RPMI8226 (cell line): ENCODE data around the gene SENP1.
"Not testable (repeated sequence)": the region's sequence is repeated elsewhere in the genome, so short reads cannot be mapped to it uniquely, and the experiment has no call there.

Source experiments
- DNase-seq: peaks from one replicate; pipeline ENCODE4 v3.0.0-alpha.2; 2015

The SENP1 gene

DNA sequence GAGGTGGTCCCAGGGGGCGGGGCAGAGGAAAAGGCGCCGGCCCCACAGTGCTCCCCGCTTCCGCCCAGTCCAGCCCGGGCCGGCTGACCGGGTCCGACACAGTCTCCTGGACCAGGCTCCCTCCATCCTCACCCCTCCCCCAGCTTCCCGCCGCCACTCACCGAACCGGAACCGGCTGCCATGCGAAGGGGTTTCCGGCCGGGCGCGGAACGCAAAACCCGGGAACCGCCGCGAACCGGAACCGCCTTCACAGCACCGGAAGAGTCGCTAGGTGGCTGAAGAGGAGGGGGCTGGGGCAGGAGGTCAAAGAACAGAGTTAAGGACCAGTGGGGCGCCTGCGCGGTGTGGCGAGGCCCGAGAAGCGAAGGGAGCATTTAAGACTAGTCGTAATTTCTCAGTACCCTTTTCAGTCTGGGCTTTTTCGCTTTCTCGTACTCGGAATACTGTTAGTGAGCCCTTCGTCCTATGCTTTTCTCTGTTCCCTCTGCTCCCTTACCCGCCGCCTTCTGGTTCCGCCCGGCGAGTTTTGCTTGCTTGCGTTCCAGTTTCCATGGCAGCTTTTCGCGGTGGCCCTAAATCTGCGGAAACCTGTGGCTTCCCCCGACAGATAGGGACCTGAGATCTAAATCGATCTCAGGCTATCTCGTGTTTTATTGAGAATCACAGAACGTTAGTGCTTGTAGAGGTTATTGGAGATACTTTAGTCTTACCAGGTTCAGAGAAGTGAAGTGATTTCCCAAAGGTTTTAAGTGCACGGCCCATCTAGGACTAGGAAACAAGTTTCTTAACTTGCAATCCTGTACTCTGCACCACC, at the start of gene SENP1:
Gene SENP1 (minus strand): TSS at position 213 of the 814 bp plus-strand sequence. CDS start 4,607 bp downstream, outside the sequence.
- DNase-seq = peak; percentile 89

DNA sequence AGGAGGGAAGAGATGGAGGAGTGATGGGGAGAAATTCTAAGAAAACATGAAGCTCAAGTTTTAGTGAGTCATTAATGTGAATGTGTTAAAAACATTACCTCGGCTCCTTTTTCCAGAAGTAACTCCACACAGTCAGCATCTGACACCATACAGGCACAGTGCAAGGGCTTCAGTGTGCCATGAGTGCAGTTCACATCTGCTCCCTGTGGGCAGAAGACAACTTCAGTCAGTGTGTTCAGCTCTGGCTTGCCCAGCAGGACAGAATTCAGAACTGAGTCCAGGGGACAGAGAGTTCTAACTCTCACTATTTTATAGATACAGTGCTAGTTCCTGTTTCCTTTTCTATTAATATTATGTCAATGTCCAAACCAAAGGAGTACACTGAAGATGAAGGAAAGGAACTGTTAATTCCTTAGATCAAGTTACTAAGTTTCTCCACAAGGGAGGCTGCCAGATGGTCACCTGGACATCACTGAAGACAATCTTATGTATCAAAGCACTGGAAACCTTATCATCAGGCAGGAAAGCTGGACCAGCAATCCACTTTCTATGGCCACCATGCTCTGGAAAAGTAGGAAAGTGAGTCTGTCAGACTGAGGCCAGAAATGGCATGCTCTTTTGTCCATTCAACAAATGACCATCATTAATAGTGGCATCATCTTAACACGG, 45.4 kb upstream of the SENP1 start:
- DNase-seq = no peak

DNA sequence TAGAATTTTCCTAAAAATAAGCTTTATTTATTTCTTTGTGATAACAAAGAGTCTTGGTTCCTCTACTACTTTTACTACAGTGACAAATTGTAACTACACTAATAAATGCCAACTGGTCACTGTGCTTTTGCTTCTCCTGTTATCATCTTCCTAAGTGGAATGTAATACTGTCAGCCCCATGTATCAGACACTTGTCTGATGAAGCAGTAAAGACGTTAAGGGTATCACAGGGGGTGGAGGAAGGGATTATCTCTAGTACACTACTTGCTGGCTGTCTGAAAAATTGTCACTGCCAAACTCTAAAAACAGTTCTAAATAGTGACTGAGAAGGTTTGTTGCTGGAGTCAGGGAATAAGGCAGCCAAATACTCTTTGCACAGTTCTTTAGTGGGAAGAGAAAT, 40.1 kb upstream of the SENP1 start:
- DNase-seq = no peak

DNA sequence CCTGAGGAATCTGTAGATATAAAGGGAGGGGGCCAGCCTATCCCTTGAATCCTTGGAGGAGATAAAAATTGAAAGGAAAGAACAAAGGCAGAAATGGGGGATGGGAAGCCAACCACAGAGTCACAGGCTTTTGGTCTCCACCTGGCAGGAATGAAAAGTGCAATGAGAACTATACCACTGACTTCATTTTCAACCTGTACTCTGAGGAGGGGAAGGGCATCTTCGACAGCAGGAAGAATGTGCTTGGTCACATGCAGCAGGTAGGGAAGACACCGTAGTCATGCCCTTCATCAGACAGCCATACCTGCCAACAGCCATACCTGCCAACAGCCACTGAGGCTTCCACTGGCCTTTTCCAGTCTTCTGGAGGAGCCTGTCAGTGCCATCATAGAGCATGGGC, 38.0 kb upstream of the SENP1 start:
- no peak for DNase-seq

DNA sequence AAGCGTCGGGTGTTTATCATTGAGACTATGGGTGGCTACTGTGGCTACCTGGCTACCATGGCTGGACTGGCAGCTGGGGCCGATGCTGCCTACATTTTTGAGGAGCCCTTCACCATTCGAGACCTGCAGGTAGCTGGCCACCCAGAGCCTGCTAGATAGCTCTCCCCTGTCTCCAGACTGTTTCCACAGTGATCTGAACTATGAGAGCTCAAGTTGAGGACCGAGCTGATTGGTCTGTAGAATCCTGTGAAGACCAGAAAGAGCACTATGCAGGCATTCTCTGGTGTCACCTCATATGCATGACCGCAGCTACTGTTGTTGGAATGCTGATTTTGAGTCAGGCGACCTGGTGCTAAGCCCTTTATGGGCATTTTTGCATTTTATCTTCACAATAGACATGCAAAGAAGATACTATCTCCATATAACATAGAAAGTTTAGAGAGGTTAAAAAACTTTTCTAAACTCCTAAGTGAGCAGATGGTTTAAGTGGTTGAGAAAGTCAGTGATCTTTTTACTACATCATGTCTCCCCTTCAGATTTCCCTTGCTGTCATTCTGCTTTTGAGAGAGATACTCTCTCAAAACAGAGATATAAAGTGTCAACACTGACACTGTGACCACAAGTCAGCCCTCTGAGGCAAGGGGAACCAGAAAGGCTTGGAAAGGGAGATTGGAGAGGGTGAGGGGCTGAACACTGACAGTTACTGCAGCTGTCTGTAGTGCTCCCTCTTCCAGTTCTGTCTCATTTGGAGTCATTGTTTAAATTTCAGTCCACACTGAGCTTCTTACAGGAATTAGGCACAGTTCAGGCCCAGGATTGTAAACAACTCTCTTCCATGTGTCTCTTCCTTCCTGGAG, 37.2 kb upstream of the SENP1 start:
- DNase-seq = no peak

DNA sequence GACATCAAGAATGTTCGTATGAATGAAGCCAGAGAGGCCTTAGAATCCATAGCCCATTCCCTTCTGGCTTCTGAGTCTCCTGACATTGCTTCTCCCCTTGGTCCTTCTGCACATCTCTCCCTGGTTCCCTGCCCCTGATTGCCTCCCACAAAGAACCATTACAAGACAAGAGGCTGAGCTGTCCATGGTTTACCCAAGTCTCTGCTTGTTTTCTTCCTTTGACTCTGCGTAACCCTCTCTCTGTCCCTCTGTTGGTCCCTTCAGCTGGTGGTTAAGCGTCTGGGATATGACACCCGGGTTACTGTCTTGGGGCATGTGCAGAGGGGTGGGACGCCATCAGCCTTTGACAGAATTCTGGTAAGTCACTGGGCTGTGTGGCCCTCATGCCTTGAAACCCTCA, 29.1 kb upstream of the SENP1 start:
- DNase-seq = no peak

DNA sequence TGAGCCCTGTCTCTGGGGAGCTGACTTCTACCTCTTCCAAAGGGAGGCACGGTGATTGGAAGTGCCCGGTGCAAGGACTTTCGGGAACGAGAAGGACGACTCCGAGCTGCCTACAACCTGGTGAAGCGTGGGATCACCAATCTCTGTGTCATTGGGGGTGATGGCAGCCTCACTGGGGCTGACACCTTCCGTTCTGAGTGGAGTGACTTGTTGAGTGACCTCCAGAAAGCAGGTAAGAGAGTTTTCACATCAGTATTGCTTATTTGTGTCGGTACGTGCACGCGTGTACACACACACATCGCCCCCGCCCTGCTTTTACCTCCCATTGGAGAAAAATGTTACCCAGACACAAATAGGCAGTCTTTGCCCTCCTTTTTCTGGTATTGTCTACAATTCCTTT, 26.9 kb upstream of the SENP1 start:
- DNase-seq = no peak

DNA sequence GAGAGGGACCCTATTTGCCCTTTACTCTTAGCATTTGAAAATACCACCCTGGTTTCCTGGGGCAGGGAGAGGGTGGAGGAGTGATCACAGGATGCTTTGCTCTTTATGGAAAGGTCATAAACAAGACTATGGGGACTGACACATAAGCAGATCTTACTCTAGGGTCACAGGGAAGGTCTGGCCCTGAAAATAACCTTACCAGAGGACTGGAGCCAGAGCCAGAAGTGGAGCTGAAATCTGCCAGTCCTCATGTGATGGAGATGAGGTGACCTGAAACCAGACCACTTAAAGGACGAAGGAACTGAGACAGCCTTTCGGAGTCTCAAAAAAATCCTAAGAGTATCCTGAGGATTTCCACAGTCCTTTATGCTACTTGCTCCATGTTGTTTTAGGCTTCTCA, 25.6 kb upstream of the SENP1 start:
- DNase-seq = no peak

DNA sequence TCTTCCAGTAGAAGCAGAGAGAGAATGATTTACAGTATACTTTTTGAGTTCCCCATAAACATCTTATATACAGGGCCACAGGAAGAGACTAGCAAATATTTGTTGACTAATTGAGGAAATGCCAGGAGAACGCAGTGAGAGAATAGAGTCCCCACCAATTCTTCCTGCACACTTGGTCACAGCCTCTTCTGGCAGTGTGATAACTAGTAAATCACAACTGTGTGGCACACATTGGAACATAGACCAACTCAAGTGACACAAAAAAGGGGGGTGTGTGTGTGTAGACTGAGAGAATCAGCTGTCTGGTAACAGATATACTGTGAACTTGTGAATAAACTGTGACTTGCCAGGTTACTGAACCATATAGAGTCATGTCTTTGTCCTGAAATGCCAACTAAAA, 23.5 kb upstream of the SENP1 start:
- DNase-seq = no peak

DNA sequence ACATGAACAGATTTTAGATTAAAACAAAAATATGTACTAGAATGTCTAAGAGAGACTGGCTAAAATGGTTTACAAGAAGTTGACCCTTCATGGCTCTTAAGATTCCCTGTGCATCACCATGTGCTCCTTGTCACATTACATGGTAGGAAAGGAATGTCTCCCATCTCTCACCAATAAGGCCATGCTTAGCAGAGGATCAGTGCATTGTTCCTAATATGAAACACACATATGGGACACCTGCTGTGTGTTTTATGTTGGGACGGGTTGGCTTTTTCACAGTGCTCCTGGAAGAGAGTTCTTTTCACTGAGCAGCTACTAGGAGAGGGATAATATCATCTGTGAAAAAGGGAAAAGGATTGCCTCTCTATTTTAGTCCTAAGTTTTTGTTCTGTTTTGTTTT, 22.9 kb upstream of the SENP1 start:
- no peak for DNase-seq

DNA sequence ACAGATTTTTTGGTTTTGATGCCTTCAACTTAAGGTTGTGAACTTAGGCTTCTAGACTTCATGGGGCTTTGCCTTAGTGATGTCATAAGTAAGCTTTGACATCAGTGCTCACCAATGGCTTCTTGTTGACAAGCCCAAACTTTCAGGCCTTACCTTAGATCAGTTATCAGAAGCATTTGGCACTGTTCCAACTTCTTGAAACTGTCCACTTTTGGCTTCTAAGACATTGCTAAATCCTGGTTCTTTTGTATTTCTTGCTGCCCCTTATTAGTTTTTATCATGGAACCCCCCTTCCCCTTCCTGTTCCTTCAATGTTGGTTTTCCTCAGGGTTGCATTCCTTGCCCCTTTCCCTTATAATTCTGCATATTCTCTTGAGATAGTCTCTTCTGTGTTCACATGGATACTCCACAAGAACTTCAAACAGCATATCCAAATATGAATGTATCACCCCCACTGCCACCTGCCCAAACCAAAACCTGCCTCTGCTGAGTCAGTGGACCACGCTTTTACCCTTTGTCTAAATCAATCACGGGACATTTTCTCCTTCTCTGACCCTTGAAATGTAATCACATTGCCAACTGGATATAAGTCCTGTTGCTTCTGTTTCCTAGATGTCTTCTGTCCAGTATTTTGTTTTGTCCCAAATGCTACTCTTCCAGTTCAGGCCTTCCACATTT, 21.2 kb upstream of the SENP1 start:
- peak; percentile 13 for DNase-seq

DNA sequence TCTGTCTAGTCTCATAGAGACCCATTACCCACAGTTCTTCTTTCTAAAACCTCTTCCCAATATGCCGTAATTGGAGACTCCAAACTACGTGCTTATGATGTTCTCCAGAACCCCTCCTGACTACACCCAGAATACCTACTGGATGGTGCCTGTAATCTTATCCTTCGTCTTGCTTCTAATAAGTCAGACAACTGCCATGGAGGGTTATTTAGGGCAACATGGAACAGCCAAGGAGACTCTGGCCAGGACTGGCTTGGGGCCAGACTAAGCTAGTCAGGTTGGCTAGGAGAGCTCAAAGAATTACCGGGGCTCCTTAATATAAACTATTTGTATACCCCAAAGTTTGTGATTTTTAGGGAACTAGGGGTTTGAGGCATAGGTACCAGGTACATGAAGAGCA, 20.1 kb upstream of the SENP1 start:
- DNase-seq = no peak

DNA sequence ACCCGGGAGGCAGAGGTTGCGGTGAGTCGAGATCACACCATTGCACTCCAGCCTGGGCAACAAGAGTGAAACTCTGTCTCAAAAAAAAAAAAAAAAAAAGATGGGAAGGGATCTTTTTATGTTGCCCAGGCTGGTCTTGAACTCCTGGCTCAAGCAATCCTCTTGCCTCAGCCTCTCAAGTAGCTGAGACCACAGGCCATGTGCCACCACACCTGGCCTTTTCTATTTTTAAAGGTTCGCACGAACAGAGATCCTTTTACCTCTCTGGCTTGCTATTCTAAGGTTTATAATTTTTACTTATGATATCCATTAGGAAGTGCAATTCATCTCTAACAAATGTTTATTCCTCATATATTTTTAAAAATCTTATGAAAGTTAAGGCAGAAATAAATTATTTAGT, 19.7 kb upstream of the SENP1 start:
- not testable (repeated sequence) for DNase-seq

DNA sequence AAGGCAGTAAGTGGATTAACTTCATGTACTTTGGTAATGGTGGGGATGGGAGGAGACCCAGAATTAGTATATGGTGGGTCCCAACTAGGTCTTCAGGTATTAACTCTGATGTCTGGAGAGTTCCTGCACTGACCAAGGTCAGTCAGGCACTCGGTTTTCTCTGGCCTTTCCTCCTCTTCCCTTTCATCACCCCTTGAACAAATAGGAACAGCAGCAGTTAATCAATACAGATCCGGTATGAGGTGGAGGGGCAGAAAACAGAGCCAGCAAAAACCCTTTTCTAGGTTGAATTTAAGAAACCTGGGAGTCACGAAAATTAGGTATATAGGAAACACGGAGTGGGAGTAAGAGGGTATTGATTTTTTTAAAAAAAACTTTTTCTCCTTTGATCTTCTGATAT, 17.3 kb upstream of the SENP1 start:
- no peak for DNase-seq

DNA sequence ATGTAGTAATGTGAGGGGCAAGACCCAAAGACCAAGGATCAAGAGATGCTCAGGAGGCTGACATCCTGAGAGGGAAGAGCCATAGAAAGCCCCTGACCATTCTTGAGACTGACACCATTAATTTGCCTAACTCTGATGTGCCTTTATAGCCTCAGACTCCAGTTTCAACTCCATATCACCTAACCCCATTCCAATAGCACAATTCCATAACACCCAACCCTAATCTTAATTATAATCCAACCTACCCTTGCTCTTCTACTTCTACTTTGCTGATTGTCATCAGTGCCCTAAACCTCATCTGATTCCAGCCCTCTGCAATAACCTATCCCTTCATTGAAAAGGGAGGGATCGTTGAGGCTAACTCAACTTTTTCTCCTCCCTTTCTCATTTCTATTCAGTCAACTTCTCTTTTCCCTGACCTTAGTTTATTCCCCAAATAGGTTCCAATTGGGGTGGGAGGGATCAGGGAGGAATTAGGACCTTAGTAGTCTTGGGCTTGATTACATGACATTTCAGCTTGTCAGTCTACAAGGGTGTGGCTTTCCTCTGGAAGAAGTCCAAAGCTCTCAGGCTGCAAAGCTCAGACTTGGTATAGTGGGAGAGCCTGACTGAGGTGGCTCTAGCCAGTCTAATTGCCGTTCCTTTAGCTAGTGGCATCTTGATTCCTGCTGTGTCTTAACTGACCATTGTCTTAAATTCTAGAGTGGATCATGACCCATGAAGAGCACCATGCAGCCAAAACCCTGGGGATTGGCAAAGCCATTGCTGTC, 16.4 kb upstream of the SENP1 start:
- DNase-seq = no peak

DNA sequence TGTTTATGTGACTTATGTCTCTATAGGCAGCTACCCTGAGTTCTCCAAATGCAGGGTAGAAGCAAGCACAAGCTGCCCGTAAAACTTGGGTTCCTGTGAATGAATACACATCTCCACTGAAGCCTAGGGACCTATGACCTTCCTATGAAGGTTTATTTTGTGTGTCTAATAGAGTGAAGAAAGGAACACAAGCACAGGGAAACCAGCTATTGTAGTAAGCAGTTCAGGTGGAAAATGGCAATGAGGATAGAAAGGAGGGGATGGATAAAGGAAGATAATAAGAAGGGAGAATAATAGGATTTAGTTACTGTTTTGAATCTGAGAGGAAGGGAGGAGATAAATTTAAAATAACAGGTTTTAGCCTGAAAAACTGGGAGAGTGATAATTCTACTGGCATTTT, 15.6 kb upstream of the SENP1 start:
- DNase-seq = no peak

DNA sequence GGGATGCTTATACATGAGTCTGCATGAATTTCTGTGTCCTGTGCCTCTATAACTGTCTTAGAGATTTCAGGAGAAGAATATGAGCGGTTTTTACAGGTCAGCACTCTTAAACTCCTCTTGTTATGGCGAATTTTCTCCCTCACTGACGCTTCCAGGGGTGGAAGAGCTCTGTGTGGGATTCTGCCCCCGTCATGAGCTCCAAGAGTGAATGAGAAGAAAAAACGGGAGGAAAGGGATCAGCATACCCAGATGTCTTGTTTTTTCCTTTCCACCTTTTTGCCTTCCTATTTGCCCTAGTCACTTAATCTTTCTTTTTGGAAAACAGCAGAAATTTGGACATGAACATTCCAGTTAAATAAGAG, 13.9 kb upstream of the SENP1 start:
- DNase-seq = no peak

DNA sequence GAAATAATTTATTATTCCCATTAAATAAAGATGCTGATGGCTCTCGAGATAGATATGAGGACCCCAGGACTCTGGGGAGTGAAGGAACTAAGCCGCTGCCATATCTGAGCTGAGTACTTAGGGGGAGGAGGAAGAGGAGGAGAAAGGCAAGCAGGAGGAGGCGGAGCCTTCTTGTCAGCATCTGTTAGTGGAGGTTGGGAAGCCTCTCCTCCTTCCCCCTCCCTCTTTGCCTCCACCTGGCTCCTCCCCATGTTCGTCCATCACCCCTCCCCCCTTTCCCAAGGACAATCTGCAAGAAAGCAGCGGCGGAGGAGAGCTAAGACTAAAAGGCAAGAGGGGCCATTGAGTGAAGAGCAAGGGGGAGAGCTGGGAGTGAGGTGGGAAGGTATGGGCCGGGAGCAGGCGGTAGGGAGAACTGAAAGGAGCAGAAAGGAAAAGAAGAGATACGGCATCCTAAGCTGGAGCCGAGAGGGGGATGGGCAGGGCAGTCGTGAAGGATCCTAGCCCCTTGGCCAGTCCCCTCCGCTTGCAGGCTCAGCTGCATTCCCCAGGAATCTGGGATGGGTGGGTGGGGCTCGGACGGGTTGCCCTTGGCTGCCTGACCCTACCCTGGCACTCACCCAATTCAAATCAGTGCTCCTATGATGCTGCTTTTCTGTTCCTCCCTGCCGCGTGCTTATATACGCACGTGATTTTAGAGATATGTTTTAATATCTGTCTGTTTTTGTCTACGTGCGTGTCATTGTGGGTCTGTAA, 13.4 kb upstream of the SENP1 start, which contains the start of gene PFKM:
Gene PFKM (plus strand): TSS at position 287 of the 756 bp plus-strand sequence. CDS start 3,411 bp downstream, outside the sequence.
- peak; percentile 93 for DNase-seq

DNA sequence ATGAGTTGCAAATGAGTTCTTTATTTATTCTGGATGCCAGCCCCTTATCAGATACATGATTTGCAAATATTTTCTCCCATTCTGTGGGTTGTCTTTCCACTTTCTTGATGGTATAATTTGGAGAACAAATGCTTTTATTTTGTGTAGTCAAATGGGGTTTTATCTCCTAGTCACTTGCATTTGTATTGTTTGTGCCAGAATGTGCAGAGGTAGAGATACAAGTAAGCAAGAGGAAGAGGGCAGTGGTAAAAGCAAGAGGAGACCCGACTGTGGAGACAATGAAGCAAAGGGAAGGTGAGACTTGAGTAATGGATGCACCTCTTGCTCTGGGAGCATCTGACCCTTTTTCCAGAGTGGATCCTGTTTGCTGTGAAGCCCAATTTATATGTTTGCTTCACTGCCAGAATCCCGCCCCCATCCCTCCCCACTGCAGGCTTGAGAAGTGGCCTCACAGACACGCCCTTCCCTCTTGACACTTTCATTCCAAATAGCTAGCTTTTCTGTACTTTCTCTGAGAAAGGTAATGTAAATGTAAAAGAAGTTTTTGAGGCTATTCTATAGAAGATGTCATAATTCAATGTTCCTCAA, 12.5 kb upstream of the SENP1 start:
- no peak for DNase-seq

DNA sequence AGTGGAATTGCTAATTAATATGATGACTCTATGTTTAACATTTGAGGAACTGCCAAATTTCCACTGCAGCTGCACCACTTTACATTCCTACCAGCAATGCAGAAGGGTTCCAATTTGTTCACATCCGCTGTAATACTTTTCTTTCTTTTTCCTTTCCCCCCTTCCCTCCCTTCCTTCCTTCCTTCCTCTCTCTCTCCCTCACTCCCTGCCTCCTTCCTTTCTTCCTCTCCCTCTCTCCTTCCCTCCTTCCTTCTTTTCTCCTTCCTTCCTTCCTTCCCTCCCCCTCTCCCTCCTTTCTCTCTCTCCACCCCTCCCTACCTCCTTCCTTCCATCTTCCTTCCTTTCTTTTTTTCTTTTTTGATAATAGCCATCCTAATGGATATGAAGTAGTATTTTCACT, 10.1 kb upstream of the SENP1 start:
- no peak for DNase-seq

DNA sequence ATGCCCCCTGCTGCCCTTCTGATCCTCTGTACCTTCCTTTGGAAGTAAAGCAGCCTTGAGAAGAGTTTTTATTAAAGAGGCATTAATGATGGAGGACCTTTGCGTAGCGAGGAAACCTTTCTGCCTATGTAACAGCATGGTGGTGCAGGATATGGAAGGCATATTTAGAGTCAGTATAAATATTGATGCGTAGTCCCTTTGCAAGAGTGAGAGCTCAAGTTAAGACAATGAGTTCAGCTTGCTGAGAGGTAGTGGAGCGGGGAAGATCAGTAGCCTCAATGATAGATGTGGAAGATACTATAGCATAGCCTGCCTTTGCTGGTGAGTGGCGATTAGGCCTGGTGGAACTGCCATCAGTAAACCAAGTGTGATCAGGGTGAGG, 5.4 kb upstream of the SENP1 start:
- not testable (repeated sequence) for DNase-seq
